NCI-H1694 (cell line): ENCODE measurements around the gene ADAM12.
"Not testable (repeated sequence)": the region's sequence is repeated elsewhere in the genome, so short reads cannot be mapped to it uniquely, and the experiment has no call there.

Experiments used
- DNase-seq: peaks from one replicate; lab custom pipeline; 2025; lab: John Stamatoyannopoulos, UW

ADAM12 gene

DNA sequence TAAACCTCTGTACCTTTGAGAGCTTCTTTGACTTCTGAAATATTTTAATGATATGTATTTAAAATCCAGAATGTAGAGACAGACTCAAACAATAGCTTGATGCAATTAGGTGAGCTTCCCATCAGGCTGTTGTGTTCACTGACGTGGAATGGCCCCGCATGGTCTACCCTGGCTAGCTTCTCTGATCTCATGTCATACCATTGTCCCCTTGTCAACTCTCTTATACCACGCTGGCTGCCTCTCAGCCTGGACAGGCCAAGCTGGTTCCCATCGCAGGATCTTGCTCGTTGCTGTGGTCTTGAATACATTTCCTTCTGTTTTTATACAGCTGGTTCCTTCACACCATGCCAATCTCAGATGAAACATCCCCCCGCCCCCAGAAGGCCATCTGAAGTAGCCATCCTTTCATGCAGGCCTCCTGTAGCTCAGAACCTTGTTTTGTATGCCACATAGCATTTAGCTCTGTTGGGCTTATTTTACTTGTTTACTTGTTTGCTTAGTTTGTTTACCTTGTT is 407.7 kb downstream of the ADAM12 start:
- DNase-seq, result no peak

DNA sequence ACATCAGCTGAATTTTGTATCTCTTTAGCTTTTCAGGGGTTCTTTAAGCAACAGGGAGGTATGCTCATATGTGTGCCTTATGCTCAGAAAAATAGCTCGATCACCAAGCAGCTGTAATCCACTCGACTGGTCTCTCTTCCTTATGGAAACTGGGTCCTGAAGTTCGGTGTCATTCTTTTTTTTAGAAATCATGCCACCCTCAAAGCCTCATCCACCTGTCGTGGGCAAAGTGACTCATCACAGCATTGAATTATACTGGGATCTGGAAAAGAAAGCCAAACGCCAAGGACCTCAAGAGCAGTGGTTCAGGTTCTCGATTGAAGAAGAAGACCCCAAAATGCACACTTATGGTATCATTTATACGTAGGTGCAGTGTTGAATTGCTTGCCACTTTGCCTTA is 408.3 kb downstream of the ADAM12 start:
- no peak for DNase-seq

DNA sequence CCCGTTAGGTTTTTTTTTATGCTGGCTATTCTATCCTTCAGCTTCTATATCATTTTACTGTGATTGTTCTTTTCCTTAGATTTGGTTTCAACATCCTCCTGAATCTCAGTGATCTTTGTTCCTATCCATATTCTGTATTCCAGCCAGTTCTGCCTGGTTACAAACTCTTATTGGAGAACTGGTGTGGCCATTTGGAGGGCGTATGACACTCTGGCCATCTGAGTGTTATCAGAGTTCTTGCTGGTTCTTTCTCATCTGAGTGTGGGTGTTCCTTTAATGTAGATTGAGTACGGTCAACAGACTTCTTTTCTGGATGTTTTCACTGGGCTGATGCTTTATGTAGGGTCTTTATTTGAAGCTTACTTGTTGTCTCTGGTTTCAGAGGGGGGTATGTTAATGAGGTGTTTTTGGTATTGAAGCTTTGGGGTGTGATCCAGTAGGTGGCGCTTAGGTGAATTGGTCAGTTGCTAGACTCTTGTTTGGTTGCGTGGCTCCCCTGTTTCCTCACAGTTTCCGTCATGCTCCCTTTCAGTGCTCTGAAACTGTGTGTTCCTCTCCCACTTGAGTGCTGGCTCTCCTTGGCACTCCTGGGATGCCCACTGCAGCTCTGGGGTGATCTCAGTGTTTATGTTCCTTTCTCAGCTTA is 411.2 kb downstream of the ADAM12 start:
- DNase-seq, result no peak

DNA sequence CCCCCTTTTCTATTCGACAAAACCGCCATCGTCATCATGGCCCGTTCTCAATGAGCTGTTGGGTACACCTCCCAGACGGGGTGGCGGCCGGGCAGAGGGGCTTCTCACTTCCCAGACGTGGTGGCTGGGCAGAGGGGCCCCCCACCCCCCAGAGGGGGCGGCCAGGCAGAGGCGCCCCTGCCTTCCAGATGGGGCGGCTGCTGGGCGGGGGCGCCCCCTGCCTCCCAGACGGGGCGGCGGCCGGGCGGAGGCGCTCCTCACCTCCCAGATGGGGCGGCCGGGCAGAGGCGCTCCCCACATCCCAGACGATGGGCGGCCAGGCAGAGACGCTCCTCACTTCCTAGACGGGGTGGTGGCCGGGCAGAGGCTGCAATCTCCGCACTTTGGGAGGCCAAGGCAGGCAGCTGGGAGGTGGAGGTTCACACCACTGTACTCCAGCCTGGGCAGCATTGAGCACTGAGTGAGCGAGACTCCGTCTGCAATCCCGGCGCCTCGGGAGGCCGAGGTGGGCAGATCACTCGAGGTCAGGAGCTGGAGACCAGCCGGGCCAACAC is 418.1 kb downstream of the ADAM12 start:
- DNase-seq, result not testable (repeated sequence)

DNA sequence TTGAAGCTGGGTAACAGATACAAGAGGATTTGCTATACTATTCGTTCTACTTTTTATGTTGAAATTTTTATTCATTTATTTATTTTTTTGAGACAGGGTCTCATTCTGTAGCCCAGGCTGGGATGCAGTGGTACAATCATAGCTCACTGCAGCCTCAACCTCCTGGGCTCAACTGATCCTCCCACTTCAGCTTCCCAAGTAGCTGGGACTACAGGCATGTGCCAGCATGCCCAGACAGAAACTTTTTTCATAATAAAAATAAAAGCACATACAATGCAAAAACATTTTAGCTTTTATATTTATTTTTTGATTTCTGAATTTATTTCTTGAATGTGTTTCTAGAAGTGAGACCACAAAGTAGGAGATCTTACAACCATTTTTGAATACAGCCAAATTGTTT is 420.7 kb downstream of the ADAM12 start:
- no peak for DNase-seq

DNA sequence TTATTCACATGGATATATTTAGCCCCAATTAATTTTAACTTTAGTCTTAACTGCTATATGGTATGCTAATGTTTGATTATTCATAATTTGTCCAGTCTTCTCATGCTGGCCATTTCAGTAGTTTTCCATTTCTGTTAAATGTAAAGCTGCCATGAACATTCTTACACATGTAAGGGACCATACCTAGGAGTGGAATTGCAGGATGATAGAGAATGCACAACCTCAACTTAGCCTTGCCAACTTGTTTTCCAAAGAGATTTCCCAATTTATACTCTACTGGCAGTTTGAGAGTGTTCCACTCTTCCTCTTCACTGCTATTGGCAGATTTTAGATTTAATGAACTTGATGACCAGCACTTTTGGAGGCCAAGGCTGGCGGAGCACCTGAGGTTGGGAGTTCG is 423.7 kb downstream of the ADAM12 start:
- DNase-seq, result no peak
